COLO829 (cell line): Measurements from ENCODE around the gene SEMA5A.

ENCODE experiments used
- DNase-seq: peaks from one replicate; pipeline ENCODE4 v3.0.0; 2012; ENCODE audit warnings: low spot score

Gene SEMA5A

DNA sequence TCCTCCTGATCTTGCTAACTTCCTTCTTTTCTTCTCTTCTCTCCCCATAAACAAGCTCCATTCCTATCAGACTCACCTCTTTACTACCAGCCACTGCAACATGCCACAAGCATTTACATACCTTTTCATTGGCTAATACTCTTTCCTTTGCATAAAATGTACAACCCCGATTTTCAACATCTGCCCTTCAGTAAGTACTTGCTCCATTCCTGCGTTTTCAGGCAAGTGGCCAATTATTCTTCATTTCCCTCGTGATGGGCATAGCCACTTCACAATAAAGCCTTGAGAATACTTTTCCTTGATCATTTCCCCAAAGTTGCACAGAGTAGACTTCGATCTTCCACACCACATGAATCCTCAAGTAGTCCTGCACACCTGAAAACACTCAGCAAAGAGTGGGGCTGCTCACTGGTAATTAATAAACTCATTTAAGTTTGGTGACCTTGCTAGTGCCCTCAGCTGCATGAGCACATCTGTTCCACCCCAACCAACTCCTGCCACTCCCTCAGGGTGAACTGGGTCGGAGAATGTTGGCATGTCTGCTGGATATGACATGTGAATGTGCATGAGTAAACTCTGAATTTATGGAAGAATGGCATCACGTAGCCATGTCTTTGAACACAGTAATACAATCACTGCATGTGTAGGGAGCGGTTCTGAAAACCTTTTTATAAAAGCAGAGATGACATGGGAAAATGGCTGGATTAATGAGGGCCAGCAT lies 535.8 kb downstream of the SEMA5A start:
- no peak for DNase-seq

DNA sequence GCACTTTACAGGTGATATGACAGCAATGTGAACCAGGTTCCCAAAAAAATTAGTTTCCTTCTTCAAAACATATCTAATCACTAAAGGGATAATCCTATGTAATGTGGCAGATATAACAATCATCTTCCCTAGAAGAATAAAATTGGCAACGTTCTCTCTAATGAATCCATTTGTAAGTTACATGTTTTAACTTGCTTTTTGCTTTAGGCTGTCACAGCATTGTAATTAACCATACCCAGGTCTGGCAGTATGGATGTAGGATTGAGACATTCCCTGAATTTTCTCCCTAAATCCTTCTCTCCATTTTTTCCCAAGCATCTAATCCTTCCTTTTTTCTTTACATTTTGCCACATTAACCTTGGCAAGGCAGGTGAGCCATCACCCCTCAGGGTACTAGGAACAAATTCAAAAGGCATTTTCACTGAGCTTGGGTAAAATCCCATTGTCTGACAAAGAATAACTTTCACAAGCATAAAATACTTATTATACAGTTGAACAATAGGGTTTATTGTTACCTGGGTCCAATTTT lies 548.3 kb downstream of the SEMA5A start:
- no peak for DNase-seq

DNA sequence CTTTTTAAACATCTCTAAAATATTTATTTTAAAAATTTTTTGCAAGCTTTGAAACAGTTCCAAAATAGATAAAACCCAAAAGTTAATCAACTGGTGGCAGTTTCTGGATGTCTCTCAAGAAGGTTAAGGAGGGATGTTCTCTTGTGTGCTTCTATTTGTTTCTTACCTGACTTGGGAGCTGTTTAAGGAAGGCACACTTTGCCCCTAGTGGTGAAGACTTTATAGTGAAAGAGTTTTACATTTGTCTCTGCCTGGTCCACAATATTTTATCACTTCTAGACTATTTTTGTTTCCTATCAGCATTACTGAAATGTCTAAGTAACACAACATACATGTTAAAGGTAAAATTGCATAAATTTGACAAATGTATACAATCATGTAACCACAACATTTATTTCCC lies 552.8 kb downstream of the SEMA5A start:
- no peak for DNase-seq
